Measurements from ENCODE around the gene AKAP7.

Gene AKAP7

DNA sequence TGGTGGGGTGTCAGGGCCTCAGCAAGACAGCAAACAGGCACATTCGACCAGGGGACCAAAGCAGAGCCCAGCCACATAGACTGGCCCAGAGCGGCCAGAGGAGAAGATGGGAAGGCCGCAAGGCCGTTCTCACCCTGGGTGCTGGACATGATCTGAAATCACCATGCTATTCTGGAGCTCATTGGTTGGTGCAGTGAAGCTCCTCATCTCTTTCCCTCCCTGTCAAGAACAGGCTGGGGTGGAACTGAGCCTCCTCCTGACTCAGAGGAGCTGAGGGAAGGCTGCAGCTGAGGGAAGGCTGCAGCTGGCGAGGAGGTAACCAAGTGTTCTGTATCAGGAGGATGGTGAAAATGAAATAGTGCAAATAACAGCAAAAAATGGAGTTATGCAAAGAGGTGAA is 80.0 kb downstream of the AKAP7 start:
- no peak overlapping the region for H3K4me3 Mint-ChIP-seq
- H3K27me3 Mint-ChIP-seq (ENCODE audit: low read depth): no peaks in the 10 kb centered on the region
- H3K4me1 Mint-ChIP-seq: peaks cover 29% of the 10 kb centered on the region
- peak overlapping the region in 1 of 3 experiments; percentile 4 for H3K27ac Mint-ChIP-seq
- no peak for TF ChIP-seq CTCF (IDR thresholded peaks at IDR 0.05; ENCODE audit: unreplicated experiment in 3 of 3)
- H3K36me3 Mint-ChIP-seq (ENCODE audit: low read depth): no peaks in the 10 kb centered on the region
- H3K9me3 Mint-ChIP-seq: no peaks in the 10 kb centered on the region

DNA sequence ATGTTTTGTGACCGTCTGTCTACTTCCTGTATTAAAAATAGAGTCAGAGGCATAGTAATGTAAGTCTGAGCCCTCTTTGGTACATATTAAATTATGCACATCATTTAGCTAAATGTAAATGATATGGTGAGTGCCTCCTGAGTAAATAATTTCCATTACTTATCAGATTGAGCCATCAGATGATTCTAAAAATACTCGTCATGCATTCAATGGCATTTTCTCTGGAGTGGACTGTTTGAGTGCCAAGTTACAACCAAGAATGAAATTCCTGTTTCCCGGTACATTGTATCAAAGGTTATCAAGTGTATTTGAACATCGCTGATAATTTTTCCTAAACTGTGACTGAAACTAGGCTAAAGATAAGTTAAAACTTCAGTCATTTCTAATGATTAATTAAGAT is 81.0 kb downstream of the AKAP7 start:
- no peak for TF ChIP-seq CTCF (IDR thresholded peaks at IDR 0.05; ENCODE audit: unreplicated experiment in 3 of 3)
- no peaks in the 10 kb centered on the region for H3K27me3 Mint-ChIP-seq (ENCODE audit: low read depth)
- H3K9me3 Mint-ChIP-seq: no peaks in the 10 kb centered on the region
- H3K36me3 Mint-ChIP-seq (ENCODE audit: low read depth): peaks cover 7% of the 10 kb centered on the region
- peaks cover 29% of the 10 kb centered on the region for H3K4me1 Mint-ChIP-seq
- no peak overlapping the region for H3K27ac Mint-ChIP-seq
- no peak overlapping the region for H3K4me3 Mint-ChIP-seq

GRCh38 chr6:131222773-131223172 is 87.5 kb downstream of the AKAP7 start:
- Mint-ChIP-seq H3K27me3 (ENCODE audit: low read depth) (peaks cover under 1% of the 10 kb centered on the region), H3K9me3 (no peaks in the 10 kb centered on the region), H3K4me1 (no peaks in the 10 kb centered on the region), H3K36me3 (ENCODE audit: low read depth) (peaks cover 12% of the 10 kb centered on the region), H3K27ac (no peak overlapping the region), H3K4me3 (no peak overlapping the region)
- TF ChIP-seq CTCF (IDR thresholded peaks at IDR 0.05; ENCODE audit: unreplicated experiment in 3 of 3): no peak

DNA sequence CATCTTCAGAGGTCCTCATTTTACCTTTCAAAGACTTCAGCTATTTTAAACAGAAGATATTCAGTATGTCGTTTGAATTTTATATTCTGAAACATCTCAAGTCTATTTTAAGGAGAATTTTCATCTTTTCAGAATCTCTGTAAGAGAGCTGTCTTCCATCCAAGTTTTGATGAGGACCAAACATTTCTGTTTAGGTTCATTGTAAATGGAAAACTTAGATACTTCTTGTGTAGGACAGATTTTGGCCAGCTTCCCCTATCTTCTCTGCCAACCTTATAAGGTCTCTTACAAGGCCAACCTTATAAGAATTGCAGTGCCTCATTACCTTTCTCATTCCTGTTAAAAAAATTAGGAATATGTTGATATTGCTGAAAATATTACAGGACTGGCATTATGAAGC is 88.1 kb downstream of the AKAP7 start:
- no peak for TF ChIP-seq CTCF (IDR thresholded peaks at IDR 0.05; ENCODE audit: unreplicated experiment in 3 of 3)
- no peaks in the 10 kb centered on the region for H3K4me1 Mint-ChIP-seq

DNA sequence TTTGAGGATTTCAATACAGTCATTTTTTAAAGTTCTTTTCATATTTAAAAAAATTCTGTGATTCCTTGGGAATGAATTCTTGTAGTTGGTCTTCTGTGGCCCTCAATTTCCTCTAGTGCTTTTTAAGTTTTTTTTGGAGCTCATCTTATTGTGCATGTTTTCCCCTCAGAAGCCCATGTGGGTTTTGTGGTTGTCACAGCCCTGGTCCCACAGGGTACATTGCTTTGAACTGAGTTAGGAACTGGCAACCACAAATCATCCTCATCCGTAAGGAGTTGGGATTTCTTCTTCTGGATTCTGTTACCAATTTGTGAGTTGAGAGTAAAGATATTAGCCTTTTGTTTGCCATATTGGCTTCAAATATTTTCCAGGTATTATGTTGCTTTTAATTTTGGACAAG is 89.9 kb downstream of the AKAP7 start:
- Mint-ChIP-seq H3K27me3 (ENCODE audit: low read depth) (peaks cover 3% of the 10 kb centered on the region), H3K36me3 (ENCODE audit: low read depth) (peaks cover 12% of the 10 kb centered on the region), H3K4me3 (no peak overlapping the region), H3K4me1 (no peaks in the 10 kb centered on the region), H3K9me3 (no peaks in the 10 kb centered on the region), H3K27ac (no peak overlapping the region)
- TF ChIP-seq CTCF (IDR thresholded peaks at IDR 0.05; ENCODE audit: unreplicated experiment in 3 of 3): no peak

More for the DNA sequence above, 88.1 kb downstream of the AKAP7 start:
- H3K27ac Mint-ChIP-seq: no peak overlapping the region
- H3K27me3 Mint-ChIP-seq (ENCODE audit: low read depth): peaks cover 3% of the 10 kb centered on the region
- H3K36me3 Mint-ChIP-seq (ENCODE audit: low read depth): peaks cover 12% of the 10 kb centered on the region
- H3K4me3 Mint-ChIP-seq: no peak overlapping the region
- no peaks in the 10 kb centered on the region for H3K9me3 Mint-ChIP-seq

DNA sequence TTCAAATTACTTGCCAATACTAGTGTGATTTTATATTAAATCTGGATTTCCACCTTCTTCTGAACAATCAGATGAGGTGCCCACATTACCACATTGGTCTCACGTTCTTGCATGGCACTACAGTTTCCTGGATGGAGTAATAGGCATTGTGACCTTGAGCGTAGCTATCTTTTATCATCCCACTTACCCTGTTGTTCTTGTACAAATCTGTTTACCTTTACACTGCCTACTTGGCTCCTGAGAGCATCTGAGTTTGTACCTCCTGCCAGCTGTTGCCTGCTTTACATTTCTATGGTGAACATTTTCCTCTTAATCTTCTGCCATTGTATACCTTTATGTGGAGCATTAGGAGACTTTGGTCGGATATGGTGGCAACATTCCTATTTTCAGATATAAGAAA is 90.7 kb downstream of the AKAP7 start:
- peaks cover 8% of the 10 kb centered on the region for H3K36me3 Mint-ChIP-seq (ENCODE audit: low read depth)
- no peaks in the 10 kb centered on the region for H3K4me1 Mint-ChIP-seq
- H3K9me3 Mint-ChIP-seq: no peaks in the 10 kb centered on the region
- no peak overlapping the region for H3K4me3 Mint-ChIP-seq
- TF ChIP-seq CTCF (IDR thresholded peaks at IDR 0.05; ENCODE audit: unreplicated experiment in 3 of 3): no peak
- H3K27ac Mint-ChIP-seq: no peak overlapping the region
- peaks cover 3% of the 10 kb centered on the region for H3K27me3 Mint-ChIP-seq (ENCODE audit: low read depth)

Measured in nephron (organoid).